ENCODE results near the gene ZMAT1.
"Not testable (repeated sequence)": the region's sequence is repeated elsewhere in the genome, so short reads cannot be mapped to it uniquely, and the experiment has no call there.

The ZMAT1 gene

GRCh38 chrX:101931488-101932248 lies at the start of gene ZMAT1:
ZMAT1 (minus strand) TSS chrX:101932027; CDS start chrX:101932008, 19 bp downstream.
- peak; percentile 11 to 88 (median 74) for DNase-seq

- no peak for DNase-seq
Observed at GRCh38 chrX:101977106-101977505, 45.3 kb upstream of the ZMAT1 start.

DNA sequence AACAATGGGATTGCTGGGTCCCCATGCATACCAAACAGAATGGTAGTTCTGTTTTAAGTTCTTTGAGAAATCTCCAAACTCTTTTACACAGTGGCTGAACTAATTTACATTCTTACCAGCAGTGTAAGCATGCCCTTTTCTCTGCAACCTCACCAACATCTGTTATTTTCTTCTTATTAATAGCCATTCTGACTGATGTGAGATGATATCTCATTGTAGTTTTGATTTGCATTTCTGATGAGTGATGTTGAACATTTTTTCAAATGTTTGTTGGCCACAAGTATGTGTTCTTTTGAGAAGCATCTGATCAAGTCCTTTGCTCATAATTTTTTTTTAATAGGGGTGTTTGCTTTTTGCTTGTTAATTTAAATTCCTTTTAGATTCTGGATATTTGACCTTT lies 41.2 kb upstream of the ZMAT1 start:
- DNase-seq: no peak

GRCh38 chrX:101964923-101965539 lies 33.2 kb upstream of the ZMAT1 start:
- DNase-seq: not testable (repeated sequence)

DNA sequence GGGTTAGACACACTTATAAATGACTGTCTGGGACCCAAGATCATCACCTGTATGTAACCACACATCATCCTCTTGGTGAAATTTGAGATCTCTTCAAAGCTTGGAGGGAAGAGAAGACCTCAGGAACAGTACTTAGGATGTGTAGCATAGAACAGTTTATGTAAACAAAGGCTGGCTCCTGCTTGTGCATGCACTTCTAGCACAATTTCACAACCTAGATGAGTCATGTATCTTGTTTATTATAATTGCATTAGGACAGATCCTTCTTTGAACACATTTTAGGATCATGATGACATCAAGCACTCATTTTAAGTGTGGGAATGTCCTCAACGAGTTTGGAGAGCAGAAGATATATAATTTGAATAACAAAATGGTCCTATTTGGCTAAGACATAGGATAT lies 26.3 kb upstream of the ZMAT1 start:
- no peak for DNase-seq

DNA sequence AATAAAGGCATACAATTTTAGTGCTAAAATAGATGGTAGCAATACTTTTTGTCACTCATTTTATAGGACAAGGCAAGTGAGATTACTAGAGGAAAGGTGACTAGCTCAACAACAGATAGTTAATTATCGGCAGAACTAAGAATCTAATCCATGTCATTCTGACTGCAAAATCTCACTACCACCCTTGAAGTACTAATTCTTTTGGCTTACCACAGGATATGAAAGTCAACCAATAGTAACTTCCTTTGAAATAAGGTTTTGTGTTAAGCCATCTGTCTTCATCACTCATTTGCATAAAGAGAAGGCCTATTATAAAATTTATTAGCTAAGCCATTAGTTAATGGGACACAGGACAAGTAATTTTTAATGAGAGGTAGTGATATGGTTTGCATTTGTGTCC lies 25.3 kb upstream of the ZMAT1 start:
- DNase-seq: no peak

DNA sequence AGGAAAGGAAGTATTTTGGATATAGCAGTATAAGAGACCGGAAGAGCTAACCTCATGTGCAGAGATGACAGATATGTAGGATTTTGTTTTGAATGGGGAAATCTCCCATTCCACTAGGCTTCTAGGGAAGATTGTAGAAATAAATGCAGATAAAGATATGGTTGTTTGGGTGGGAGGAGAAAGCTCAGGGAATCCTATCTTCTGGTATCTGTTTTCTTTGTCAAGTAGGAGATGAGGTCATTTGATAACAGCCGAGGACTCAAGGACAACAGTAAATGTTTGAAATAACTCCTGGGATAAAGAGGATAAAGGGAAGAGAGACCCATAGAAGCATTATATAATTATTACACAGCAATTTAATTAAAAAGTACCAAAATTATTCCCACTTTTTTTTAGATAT lies 24.7 kb upstream of the ZMAT1 start:
- DNase-seq: no peak

DNA sequence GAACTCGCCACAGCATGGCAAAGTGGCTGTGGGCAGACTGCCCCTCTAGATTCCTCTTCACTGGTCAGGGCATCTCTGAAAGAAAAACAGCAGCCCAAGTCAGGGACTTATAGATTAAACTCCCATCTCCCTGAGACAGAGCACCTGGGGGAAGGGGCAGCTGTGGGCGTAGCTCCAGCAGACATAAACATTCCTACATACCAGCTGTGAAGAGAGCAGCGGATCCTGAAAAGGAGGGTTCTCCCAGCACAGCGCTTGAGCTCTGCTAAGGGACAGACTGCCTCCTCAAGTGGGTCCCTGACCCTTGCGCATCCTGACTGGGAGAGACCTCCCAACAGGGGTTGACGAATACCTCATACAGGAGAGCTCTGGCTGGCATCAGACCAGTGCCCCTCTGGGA lies 18.8 kb upstream of the ZMAT1 start:
- DNase-seq: no peak

- no peak for DNase-seq
Observed at GRCh38 chrX:101932249-101932570, 383 bp upstream of the ZMAT1 start.

- DNase-seq: peak in 1 of 14 donors; percentile 51
Observed at GRCh38 chrX:101931136-101931487, 715 bp downstream of the ZMAT1 start.

DNA sequence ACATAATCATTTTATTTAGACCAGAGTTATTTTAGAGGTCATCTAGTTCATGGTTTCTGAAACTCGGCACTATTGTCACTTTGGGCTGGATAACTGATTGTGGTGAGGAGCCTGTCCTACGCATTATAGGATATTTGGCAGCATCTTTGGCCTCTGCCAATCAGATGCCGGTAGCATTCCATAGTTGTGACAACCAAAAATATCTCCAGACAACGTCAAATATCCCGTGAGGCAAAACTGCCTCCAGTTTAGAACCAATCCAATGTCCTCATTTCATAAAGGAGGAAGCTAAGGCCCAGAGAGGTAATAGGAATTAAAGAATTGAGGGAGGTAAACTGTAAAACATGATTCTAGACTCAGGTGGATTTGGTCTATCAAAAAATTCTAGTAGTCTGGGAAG lies 6.1 kb downstream of the ZMAT1 start:
- DNase-seq: no peak

- no peak for DNase-seq
Observed at GRCh38 chrX:101918751-101919150, 13.1 kb downstream of the ZMAT1 start.

- DNase-seq: no peak
Observed at GRCh38 chrX:101906136-101906796, 25.6 kb downstream of the ZMAT1 start.

- DNase-seq: no peak
Observed at GRCh38 chrX:101904996-101905395, 26.8 kb downstream of the ZMAT1 start.

Data from C1 segment of cervical spinal cord (tissue), 14 donors.